ENCODE measurements around the gene IFNW1. TPM values are rescaled to one million over a fixed set of nuclear protein-coding genes. Genes with fewer than 3 reads are reported as not detected.

The IFNW1 gene
- total and polyA plus RNA-seq, 4 experiments from 2014 or later = not detected

DNA sequence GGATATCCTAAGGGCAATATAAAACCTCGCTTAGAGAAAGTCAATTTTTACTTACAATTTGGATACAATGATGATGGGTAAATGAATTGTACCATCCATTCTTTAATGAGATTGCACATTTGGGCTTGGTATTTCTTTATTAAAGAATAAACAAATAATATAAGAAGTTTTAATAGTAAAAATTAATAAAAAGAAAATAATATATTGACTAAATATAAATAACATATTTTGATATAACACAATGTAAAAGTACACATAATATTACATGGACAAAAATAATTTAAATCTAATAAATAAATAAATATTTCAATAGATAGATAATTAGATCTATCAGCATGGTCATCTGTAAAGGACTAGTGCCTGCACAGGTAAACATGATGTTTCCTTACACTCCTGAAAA lies 23.9 kb upstream of the IFNW1 start:
- Histone ChIP-seq H3K27ac (ENCODE audit: low read depth, low read length) (no peak overlapping the region), H3K27me3 (ENCODE audit: insufficient read depth, low read length) (no peaks in the 10 kb centered on the region), H3K9me3 (ENCODE audit: control insufficient read depth in 1 of 2, low read length in 2 of 2) (no peaks in the 10 kb centered on the region), H3K4me1 (ENCODE audit: insufficient read depth, low read length) (peaks cover 11% of the 10 kb centered on the region), H3K4me3 (ENCODE audit: low read length in 2 of 2) (no peak overlapping the region), H3K36me3 (ENCODE audit: insufficient read depth, low read length) (no peaks in the 10 kb centered on the region)
- H3K4me1 Mint-ChIP-seq = peaks cover 23 to 34% (median 24%) of the 10 kb centered on the region in 4 donors
- DNase-seq = no peak
- intact Hi-C loops (cut with micrococcal nuclease) = no loop called here
- H3K36me3 Mint-ChIP-seq = no peaks in the 10 kb centered on the region
- ChIA-PET CTCF (ENCODE audit: partially characterized antibody) (no interaction called here), POLR2A (ENCODE audit: partially characterized antibody) (no interaction called here)
- peaks cover 0 to 2% (median 0%) of the 10 kb centered on the region in 8 donors for H3K9me3 Mint-ChIP-seq
- H3K27me3 Mint-ChIP-seq = peaks cover 2 to 5% of the 10 kb centered on the region in 2 donors
- no peak overlapping the region for H3K27ac Mint-ChIP-seq
- H3K4me3 Mint-ChIP-seq = no peak overlapping the region

DNA sequence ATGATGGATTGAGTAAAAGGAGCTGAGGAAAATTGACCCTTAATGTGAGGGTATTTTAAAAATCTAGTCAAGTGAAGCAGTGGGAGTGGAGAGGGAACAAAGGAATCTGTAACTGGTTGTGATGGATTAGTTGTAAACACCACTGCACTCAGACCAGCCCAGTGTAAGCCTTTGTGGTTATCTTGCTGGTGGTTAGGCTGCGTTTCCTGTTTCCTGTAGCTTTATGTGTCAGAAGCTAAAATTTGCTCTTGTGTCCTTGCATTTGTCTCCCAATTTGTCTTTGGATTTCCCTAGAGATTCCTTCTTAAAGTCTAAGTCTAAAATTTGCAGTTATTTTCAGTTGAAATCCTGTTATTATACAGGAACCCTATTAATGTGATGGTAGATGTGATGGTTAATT lies 18.5 kb upstream of the IFNW1 start:
- peaks cover 0 to 6% (median 3%) of the 10 kb centered on the region in 8 donors for H3K9me3 Mint-ChIP-seq

DNA sequence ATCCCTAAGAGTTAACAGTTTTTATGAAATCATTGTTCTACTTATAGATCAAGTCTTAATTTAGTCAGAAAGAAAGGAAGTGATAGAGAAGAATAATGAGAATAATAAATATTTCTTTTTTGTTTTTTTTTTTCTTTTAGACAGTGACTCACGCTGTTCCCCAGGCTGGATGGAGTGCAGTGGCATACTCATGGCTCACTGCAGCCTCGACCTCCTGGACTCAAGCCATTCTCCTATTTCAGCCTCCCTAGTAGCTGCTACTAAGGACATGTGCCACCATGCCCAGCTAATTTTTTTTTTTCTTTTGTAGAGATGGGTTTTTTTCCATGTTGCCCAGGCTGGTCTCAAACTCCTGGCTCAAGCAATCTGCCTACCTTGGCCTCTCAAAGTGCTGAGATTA lies 13.9 kb upstream of the IFNW1 start:
- Histone ChIP-seq H3K36me3 (ENCODE audit: insufficient read depth, low read length) (no peaks in the 10 kb centered on the region), H3K4me1 (ENCODE audit: insufficient read depth, low read length) (peaks cover 15% of the 10 kb centered on the region), H3K27me3 (ENCODE audit: insufficient read depth, low read length) (no peaks in the 10 kb centered on the region), H3K27ac (ENCODE audit: low read depth, low read length) (no peak overlapping the region), H3K4me3 (ENCODE audit: low read length in 2 of 2) (no peak overlapping the region), H3K9me3 (ENCODE audit: control insufficient read depth in 1 of 2, low read length in 2 of 2) (no peaks in the 10 kb centered on the region)
- no peak overlapping the region for H3K27ac Mint-ChIP-seq
- H3K27me3 Mint-ChIP-seq = peaks cover 0 to 1% of the 10 kb centered on the region in 2 donors
- H3K4me3 Mint-ChIP-seq = no peak overlapping the region
- peaks cover 0 to 6% (median 3%) of the 10 kb centered on the region in 8 donors for H3K9me3 Mint-ChIP-seq
- intact Hi-C loops (cut with micrococcal nuclease) = loop anchor here (2.0 to 10.0 kb wide), 3 partner anchors 79 to 171 kb away; no protein-coding TSS in a partner anchor
- CTCF ChIA-PET (ENCODE audit: partially characterized antibody) = interaction anchor here (1.4 to 1.9 kb wide), 3 partner anchors 40 to 241 kb away, joined by 4 to 6 read pairs (median 5); no protein-coding TSS in a partner anchor
- POLR2A ChIA-PET (ENCODE audit: partially characterized antibody) = no interaction called here
- peaks cover 14 to 19% (median 15%) of the 10 kb centered on the region in 4 donors for H3K4me1 Mint-ChIP-seq
- no peak for DNase-seq
- no peaks in the 10 kb centered on the region for H3K36me3 Mint-ChIP-seq

More for the DNA sequence above, 18.5 kb upstream of the IFNW1 start:
- H3K36me3 Mint-ChIP-seq = no peaks in the 10 kb centered on the region
- intact Hi-C loops (cut with micrococcal nuclease) = no loop called here
- CTCF ChIA-PET (ENCODE audit: partially characterized antibody) = interaction anchor here (0.8 to 3.1 kb wide), 6 partner anchors 9 to 236 kb away, joined by 3 to 18 read pairs (median 4); no protein-coding TSS in a partner anchor
- Histone ChIP-seq H3K36me3 (ENCODE audit: insufficient read depth, low read length) (no peaks in the 10 kb centered on the region), H3K27ac (ENCODE audit: low read depth, low read length) (no peak overlapping the region), H3K4me1 (ENCODE audit: insufficient read depth, low read length) (peaks cover 26% of the 10 kb centered on the region), H3K27me3 (ENCODE audit: insufficient read depth, low read length) (no peaks in the 10 kb centered on the region), H3K4me3 (ENCODE audit: low read length in 2 of 2) (peak overlapping the region in 1 of 2 donors; percentile 27), H3K9me3 (ENCODE audit: control insufficient read depth in 1 of 2, low read length in 2 of 2) (no peaks in the 10 kb centered on the region)
- peak overlapping the region in 3 of 7 donors; percentile 42 to 78 (median 71) for H3K27ac Mint-ChIP-seq
- peak overlapping the region; percentile 42 to 86 (median 78) for H3K4me3 Mint-ChIP-seq
- DNase-seq = peak; percentile 16 to 42 (median 37)
- H3K27me3 Mint-ChIP-seq = no peaks in the 10 kb centered on the region
- H3K4me1 Mint-ChIP-seq = peaks cover 32 to 50% (median 37%) of the 10 kb centered on the region in 4 donors
- POLR2A ChIA-PET (ENCODE audit: partially characterized antibody) = interaction anchor here (1.2 kb wide), 1 partner anchor 476 kb away, joined by 3 read pairs; the partner anchor contains the start of gene FOCAD

DNA sequence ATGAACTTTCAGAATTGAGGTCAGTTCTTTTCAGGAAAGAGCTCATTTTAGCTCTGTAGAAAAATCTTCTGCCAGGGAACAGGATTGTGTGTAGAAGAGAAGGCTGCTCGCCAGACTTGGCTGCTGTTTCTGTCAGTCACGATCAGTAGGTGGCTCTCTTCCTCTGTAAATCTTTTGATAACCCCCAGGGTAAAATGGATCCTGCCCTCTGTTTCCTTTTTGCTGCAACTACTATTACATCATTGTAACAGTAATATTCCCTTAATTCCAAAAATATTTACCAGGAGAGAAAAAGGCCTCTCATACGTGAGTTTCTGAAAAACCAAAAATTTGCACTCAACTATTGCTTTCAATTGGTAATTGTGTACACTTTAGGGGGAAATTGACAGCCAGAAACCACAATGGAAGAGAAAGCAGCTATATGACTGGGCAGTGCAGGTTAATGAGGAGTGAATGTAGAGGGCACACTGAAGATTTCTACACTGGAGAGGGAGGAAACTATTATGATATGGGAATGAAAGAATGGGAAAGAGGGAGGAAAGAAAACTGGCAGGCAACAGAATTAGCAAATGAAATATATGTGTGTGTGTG lies 12.5 kb upstream of the IFNW1 start:
- H3K4me1 ChIP-seq (ENCODE audit: insufficient read depth, low read length) = peaks cover 4% of the 10 kb centered on the region
- DNase-seq = peak in 4 of 5 donors; percentile 6 to 27 (median 22)

DNA sequence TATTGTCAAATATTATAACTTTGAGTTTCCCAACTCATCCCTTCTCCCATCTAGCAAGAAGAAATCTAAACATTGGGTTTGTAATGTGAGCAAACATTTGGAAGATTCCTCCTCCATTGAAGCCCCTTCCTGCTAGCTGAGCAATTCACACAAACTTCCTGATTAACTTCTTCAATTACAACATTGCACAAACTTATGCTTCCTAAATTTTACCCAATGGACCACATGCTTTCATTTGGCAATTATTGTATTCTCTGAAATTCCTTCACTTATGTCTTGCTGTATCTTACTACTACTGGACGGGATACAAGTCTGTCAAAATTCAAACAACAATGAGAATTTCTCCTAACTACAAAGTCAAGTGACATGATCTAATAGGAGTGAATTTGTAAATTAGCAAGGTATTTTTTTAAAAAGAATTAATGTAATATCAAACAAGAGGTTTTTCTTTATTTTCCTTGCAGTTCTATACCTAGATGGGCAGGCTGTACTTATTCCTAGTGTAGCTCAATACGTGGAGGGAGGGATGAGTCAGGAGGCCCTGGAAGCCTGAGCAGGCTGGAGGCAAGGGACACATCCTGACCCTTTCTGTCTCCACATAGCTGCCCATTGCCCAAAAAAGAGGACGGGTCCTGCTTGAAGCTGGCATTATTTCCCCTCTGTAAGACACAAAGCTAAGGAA lies 11.8 kb upstream of the IFNW1 start:
- Histone ChIP-seq H3K9me3 (ENCODE audit: control insufficient read depth in 1 of 2, low read length in 2 of 2) (no peaks in the 10 kb centered on the region), H3K27me3 (ENCODE audit: insufficient read depth, low read length) (no peaks in the 10 kb centered on the region), H3K36me3 (ENCODE audit: insufficient read depth, low read length) (no peaks in the 10 kb centered on the region), H3K27ac (ENCODE audit: low read depth, low read length) (no peak overlapping the region), H3K4me1 (ENCODE audit: insufficient read depth, low read length) (no peaks in the 10 kb centered on the region), H3K4me3 (ENCODE audit: low read length in 2 of 2) (no peak overlapping the region)
- Mint-ChIP-seq H3K4me3 (no peak overlapping the region), H3K9me3 (peaks cover 0 to 14% (median 8%) of the 10 kb centered on the region in 8 donors), H3K27me3 (peaks cover 0 to 1% of the 10 kb centered on the region in 2 donors), H3K27ac (no peak overlapping the region), H3K36me3 (peaks cover 2 to 3% of the 10 kb centered on the region in 2 donors), H3K4me1 (peaks cover 0 to 5% (median 4%) of the 10 kb centered on the region in 4 donors)
- no peak for DNase-seq
- ChIA-PET CTCF (ENCODE audit: partially characterized antibody) (interaction anchor here (0.8 to 2.8 kb wide), 23 partner anchors 9 to 558 kb away, joined by 3 to 32 read pairs (median 5); partner anchors contain the start of genes IFNA7 and IFNW1), POLR2A (ENCODE audit: partially characterized antibody) (no interaction called here)
- intact Hi-C loops (cut with micrococcal nuclease) = loop anchor here (1.0 to 10.0 kb wide), 5 partner anchors 81 to 636 kb away; no protein-coding TSS in a partner anchor

More for the DNA sequence above, 12.5 kb upstream of the IFNW1 start:
- H3K4me1 Mint-ChIP-seq = peaks cover 4 to 9% (median 7%) of the 10 kb centered on the region in 4 donors
- H3K4me3 Mint-ChIP-seq = peak overlapping the region in 1 of 8 donors; percentile 59
- ChIA-PET CTCF (ENCODE audit: partially characterized antibody) (interaction anchor here (0.8 to 2.8 kb wide), 23 partner anchors 9 to 558 kb away, joined by 3 to 32 read pairs (median 5); partner anchors contain the start of genes IFNA7 and IFNW1), POLR2A (ENCODE audit: partially characterized antibody) (interaction anchor here (0.9 kb wide), 1 partner anchor 175 kb away, joined by 3 read pairs; no protein-coding TSS in a partner anchor)
- Histone ChIP-seq H3K27me3 (ENCODE audit: insufficient read depth, low read length) (no peaks in the 10 kb centered on the region), H3K9me3 (ENCODE audit: control insufficient read depth in 1 of 2, low read length in 2 of 2) (no peaks in the 10 kb centered on the region), H3K36me3 (ENCODE audit: insufficient read depth, low read length) (no peaks in the 10 kb centered on the region), H3K27ac (ENCODE audit: low read depth, low read length) (no peak overlapping the region), H3K4me3 (ENCODE audit: low read length in 2 of 2) (no peak overlapping the region)
- H3K9me3 Mint-ChIP-seq = peaks cover 0 to 7% (median 4%) of the 10 kb centered on the region in 8 donors
- H3K27ac Mint-ChIP-seq = peak overlapping the region in 2 of 7 donors; percentile 58 to 59
- intact Hi-C loops (cut with micrococcal nuclease) = loop anchor here (1.0 to 10.0 kb wide), 5 partner anchors 81 to 635 kb away; no protein-coding TSS in a partner anchor
- H3K36me3 Mint-ChIP-seq = peaks cover 0 to under 1% of the 10 kb centered on the region in 2 donors
- H3K27me3 Mint-ChIP-seq = peaks cover 0 to 1% of the 10 kb centered on the region in 2 donors

DNA sequence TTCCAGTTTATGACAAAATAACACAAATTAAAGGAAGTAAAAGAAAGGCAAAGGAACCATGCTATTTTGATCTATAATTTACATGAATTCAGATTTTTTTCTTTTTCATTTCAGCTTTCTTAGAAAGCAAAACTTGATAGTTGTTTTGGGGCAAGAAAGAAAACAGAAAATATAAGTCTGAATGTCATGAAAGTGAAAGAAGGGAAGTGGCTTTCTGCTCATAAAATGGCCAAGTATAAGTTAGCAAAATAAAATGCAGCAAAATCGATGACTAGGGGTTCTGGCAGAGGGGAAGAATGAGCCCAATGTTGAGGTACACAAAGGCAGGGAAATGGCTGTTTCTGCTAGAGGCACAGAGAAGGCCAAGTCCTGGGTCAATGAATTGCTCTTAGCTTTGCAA lies 3.0 kb upstream of the IFNW1 start:
- CTCF ChIA-PET (ENCODE audit: partially characterized antibody) = interaction anchor here (1.0 to 1.1 kb wide), 2 partner anchors 9 to 181 kb away, joined by 4 to 5 read pairs; no protein-coding TSS in a partner anchor
- H3K4me3 Mint-ChIP-seq = peak overlapping the region in 6 of 8 donors; percentile 13 to 60 (median 33)
- H3K4me1 Mint-ChIP-seq = peaks cover 15 to 25% (median 20%) of the 10 kb centered on the region in 4 donors
- H3K27me3 Mint-ChIP-seq = no peaks in the 10 kb centered on the region
- POLR2A ChIA-PET (ENCODE audit: partially characterized antibody) = no interaction called here
- H3K27ac Mint-ChIP-seq = peak overlapping the region in 6 of 7 donors; percentile 9 to 84 (median 66)
- peaks cover 16% of the 10 kb centered on the region for H3K4me1 ChIP-seq (ENCODE audit: insufficient read depth, low read length)
- H3K27me3 ChIP-seq (ENCODE audit: insufficient read depth, low read length) = no peaks in the 10 kb centered on the region
- no peaks in the 10 kb centered on the region for H3K36me3 ChIP-seq (ENCODE audit: insufficient read depth, low read length)
- no peak overlapping the region for H3K4me3 ChIP-seq (ENCODE audit: low read length in 2 of 2)
- peaks cover 5 to 11% of the 10 kb centered on the region in 2 donors for H3K36me3 Mint-ChIP-seq
- H3K9me3 Mint-ChIP-seq = peaks cover 2 to 19% (median 13%) of the 10 kb centered on the region in 8 donors
- intact Hi-C loops (cut with micrococcal nuclease) = no loop called here
- no peak for DNase-seq
- H3K9me3 ChIP-seq (ENCODE audit: control insufficient read depth in 1 of 2, low read length in 2 of 2) = no peaks in the 10 kb centered on the region
- no peak overlapping the region for H3K27ac ChIP-seq (ENCODE audit: low read depth, low read length)

All from CD4-positive, alpha-beta memory T cell (primary cell).